Measurements from ENCODE around the gene CLEC1A. TPM values are rescaled to one million over a fixed set of nuclear protein-coding genes. Genes with fewer than 3 reads are reported as not detected.

Gene CLEC1A
- total and polyA plus RNA-seq, 2 experiments from 2014 or later, result 3.6 to 6.4 TPM

- Histone ChIP-seq H3K9me2 (replicated peaks; ENCODE audit: insufficient read depth) (no peaks in the 10 kb centered on the region), H4K20me1 (ENCODE audit: insufficient read depth, poor library complexity, severe bottlenecking) (no peaks in the 10 kb centered on the region), H3K4me3 (no peak overlapping the region), H3K27ac (no peak overlapping the region), H3K4me2 (no peak overlapping the region), H3K9me3 (ENCODE audit: low read depth) (no peaks in the 10 kb centered on the region), H2AFZ (no peak overlapping the region), H3K4me1 (ENCODE audit: insufficient read depth) (no peaks in the 10 kb centered on the region), H3K79me2 (no peaks in the 10 kb centered on the region), H3K36me3 (replicated peaks; ENCODE audit: insufficient read depth, low read depth) (no peaks in the 10 kb centered on the region), H3K27me3 (no peaks in the 10 kb centered on the region)
- 60% methylated on average over 3 of the region's 3 CpGs for WGBS (ENCODE audit: low lambda C conversion rate, missing lambda C conversion rate)
- no peak for TF ChIP-seq CTCF (IDR thresholded peaks at IDR 0.05; ENCODE audit: poor library complexity)
- TF ChIP-seq EZH2phosphoT487 (IDR thresholded peaks at IDR 0.05; ENCODE audit: low read depth, severe bottlenecking, unreplicated experiment), result no peak
- no peak for TF ChIP-seq EZH2 (IDR thresholded peaks at IDR 0.05; ENCODE audit: borderline replicate concordance)
- DNase-seq (ENCODE audit: low spot score), result no peak
Measured at GRCh38 chr12:10025236-10025635, 73.5 kb downstream of the CLEC1A start.

- Histone ChIP-seq H3K9me3 (ENCODE audit: low read depth) (no peaks in the 10 kb centered on the region), H3K4me3 (no peak overlapping the region), H3K4me1 (ENCODE audit: insufficient read depth) (no peaks in the 10 kb centered on the region), H3K36me3 (replicated peaks; ENCODE audit: insufficient read depth, low read depth) (no peaks in the 10 kb centered on the region), H3K27ac (no peak overlapping the region), H2AFZ (no peak overlapping the region), H4K20me1 (ENCODE audit: insufficient read depth, poor library complexity, severe bottlenecking) (no peaks in the 10 kb centered on the region), H3K79me2 (no peaks in the 10 kb centered on the region), H3K4me2 (no peak overlapping the region), H3K9me2 (replicated peaks; ENCODE audit: insufficient read depth) (no peaks in the 10 kb centered on the region), H3K27me3 (no peaks in the 10 kb centered on the region)
- DNase-seq (ENCODE audit: low spot score), result no peak
- TF ChIP-seq EZH2phosphoT487 (IDR thresholded peaks at IDR 0.05; ENCODE audit: low read depth, severe bottlenecking, unreplicated experiment), result no peak
- TF ChIP-seq EZH2 (IDR thresholded peaks at IDR 0.05; ENCODE audit: borderline replicate concordance), result no peak
- no peak for TF ChIP-seq CTCF (IDR thresholded peaks at IDR 0.05; ENCODE audit: poor library complexity)
- WGBS (ENCODE audit: low lambda C conversion rate, missing lambda C conversion rate), result 77% methylated on average over 3 of the region's 3 CpGs
Measured at GRCh38 chr12:10021342-10021741, 77.4 kb downstream of the CLEC1A start.

Other genes with a start within 250 kb of the CLEC1A start
- 5.0 and 5.7 TPM in 2 replicates for gene CLEC2B, start 229.6 kb downstream of the CLEC1A start, total RNA-seq
- 4.9 and 5.9 TPM in 2 replicates for gene CLEC2B, start 229.6 kb downstream of the CLEC1A start, polyA plus RNA-seq
- not detected in 2 replicates for gene KLRF2, start 217.5 kb downstream of the CLEC1A start, total RNA-seq
- gene KLRF2, start 217.5 kb downstream of the CLEC1A start, polyA plus RNA-seq, result 0.36 TPM in 1 of 2 replicates, not detected in the other
- 0.28 TPM in 1 of 2 replicates, not detected in the other for gene CLEC2A, start 166.6 kb downstream of the CLEC1A start, total RNA-seq
- gene CLEC2A, start 166.6 kb downstream of the CLEC1A start, polyA plus RNA-seq, result 2.1 TPM in 1 of 2 replicates, not detected in the other
- gene CLEC12A, start 127.6 kb downstream of the CLEC1A start, total RNA-seq, result 0.08 and 1.2 TPM in 2 replicates
- gene CLEC12A, start 127.6 kb downstream of the CLEC1A start, polyA plus RNA-seq, result 0.54 and 0.73 TPM in 2 replicates
- gene CLEC1B, start 99.9 kb downstream of the CLEC1A start, total RNA-seq, result 0.20 and 0.36 TPM in 2 replicates
- gene CLEC1B, start 99.9 kb downstream of the CLEC1A start, polyA plus RNA-seq, result 0.55 and 2.4 TPM in 2 replicates
- gene CLEC12B, start 88.4 kb downstream of the CLEC1A start, total RNA-seq, result not detected in 2 replicates
- gene CLEC12B, start 88.4 kb downstream of the CLEC1A start, polyA plus RNA-seq, result not detected in 2 replicates
- not detected in 2 replicates for gene CLEC9A, start 68.3 kb downstream of the CLEC1A start, total RNA-seq
- gene CLEC9A, start 68.3 kb downstream of the CLEC1A start, polyA plus RNA-seq, result not detected in 2 replicates
- gene CLEC7A, start 31.2 kb upstream of the CLEC1A start, total RNA-seq, result 1.1 and 2.3 TPM in 2 replicates
- 1.3 and 2.3 TPM in 2 replicates for gene CLEC7A, start 31.2 kb upstream of the CLEC1A start, polyA plus RNA-seq
- gene OLR1, start 73.1 kb upstream of the CLEC1A start, total RNA-seq, result 7.3 and 15.1 TPM in 2 replicates
- 6.4 and 20.8 TPM in 2 replicates for gene OLR1, start 73.1 kb upstream of the CLEC1A start, polyA plus RNA-seq
- gene TMEM52B, start 80.0 kb upstream of the CLEC1A start, total RNA-seq, result 0.03 TPM in 1 of 2 replicates, not detected in the other
- 1.0 and 1.8 TPM in 2 replicates for gene TMEM52B, start 80.0 kb upstream of the CLEC1A start, polyA plus RNA-seq
- 77.9 and 93.5 TPM in 2 replicates for gene GABARAPL1, start 113.9 kb upstream of the CLEC1A start, total RNA-seq
- 77.7 and 101 TPM in 2 replicates for gene GABARAPL1, start 113.9 kb upstream of the CLEC1A start, polyA plus RNA-seq
- 0.24 and 0.30 TPM in 2 replicates for gene KLRD1, start 208.9 kb upstream of the CLEC1A start, total RNA-seq
- gene KLRD1, start 208.9 kb upstream of the CLEC1A start, polyA plus RNA-seq, result 0.69 and 0.70 TPM in 2 replicates